SKM-1 (cell line): ENCODE data around the gene MTF1.
"Not testable (repeated sequence)": the region's sequence is repeated elsewhere in the genome, so short reads cannot be mapped to it uniquely, and the experiment has no call there.

Experiments
- DNase-seq: peaks from one replicate; lab custom pipeline; 2025; ENCODE audit not compliant: unreplicated experiment; lab: John Stamatoyannopoulos, UW

MTF1 gene

GRCh38 chr1:37859507-37860345 lies at the start of gene MTF1:
Gene MTF1 (minus strand): TSS chr1:37859592. CDS start chr1:37857658, 1,934 bp downstream.
- DNase-seq, result peak; percentile 96

- not testable (repeated sequence) for DNase-seq
Measured at GRCh38 chr1:37908531-37908930, 49.1 kb upstream of the MTF1 start.

- not testable (repeated sequence) for DNase-seq
Measured at GRCh38 chr1:37907416-37908125, 48.2 kb upstream of the MTF1 start.

GRCh38 chr1:37906591-37906990 lies 47.2 kb upstream of the MTF1 start:
- DNase-seq, result not testable (repeated sequence)

- DNase-seq, result no peak
Measured at GRCh38 chr1:37905727-37906126, 46.3 kb upstream of the MTF1 start.

- not testable (repeated sequence) for DNase-seq
Measured at GRCh38 chr1:37903921-37904320, 44.5 kb upstream of the MTF1 start.

GRCh38 chr1:37902983-37903382 lies 43.6 kb upstream of the MTF1 start:
- DNase-seq, result no peak

GRCh38 chr1:37901893-37902225 lies 42.5 kb upstream of the MTF1 start:
- no peak for DNase-seq

GRCh38 chr1:37901191-37901892 lies 42.0 kb upstream of the MTF1 start:
- DNase-seq, result no peak

GRCh38 chr1:37897563-37897962 lies 38.2 kb upstream of the MTF1 start:
- DNase-seq, result not testable (repeated sequence)

GRCh38 chr1:37893673-37894072 lies 34.3 kb upstream of the MTF1 start:
- DNase-seq, result no peak

- DNase-seq, result no peak
Measured at GRCh38 chr1:37892151-37893047, 33.0 kb upstream of the MTF1 start.

GRCh38 chr1:37890378-37891014 lies 31.1 kb upstream of the MTF1 start:
- DNase-seq, result no peak

- DNase-seq, result no peak
Measured at GRCh38 chr1:37888022-37888700, 28.8 kb upstream of the MTF1 start.

GRCh38 chr1:37884145-37884544 lies 24.8 kb upstream of the MTF1 start:
- DNase-seq, result no peak

- DNase-seq, result no peak
Measured at GRCh38 chr1:37883671-37884070, 24.3 kb upstream of the MTF1 start.

GRCh38 chr1:37879865-37880264 lies 20.5 kb upstream of the MTF1 start:
- no peak for DNase-seq

- no peak for DNase-seq
Measured at GRCh38 chr1:37878071-37878470, 18.7 kb upstream of the MTF1 start.

- DNase-seq, result no peak
Measured at GRCh38 chr1:37875833-37876232, 16.4 kb upstream of the MTF1 start.

GRCh38 chr1:37872692-37873091 lies 13.3 kb upstream of the MTF1 start:
- no peak for DNase-seq
